ENCODE measurements around the gene TCF4.

TCF4 gene

GRCh38 chr18:55544014-55544413 lies 44.0 kb downstream of the TCF4 start:
- CTCF ChIA-PET: interaction anchor here (0.5 to 0.7 kb wide), 2 partner anchors 11 to 20 kb away, joined by 3 to 4 read pairs; no protein-coding TSS in a partner anchor
- POLR2A ChIA-PET: no interaction called here
- no peak overlapping the region for H3K4me3 ChIP-seq (ENCODE audit: low read depth, low read length)

GRCh38 chr18:55543130-55543704 lies 44.8 kb downstream of the TCF4 start:
- peaks cover 32% of the 10 kb centered on the region for H3K4me1 ChIP-seq (ENCODE audit: control insufficient read depth, insufficient read depth, low read length)
- POLR2A ChIA-PET: no interaction called here
- H3K36me3 ChIP-seq (ENCODE audit: control insufficient read depth in 2 of 2, insufficient read depth in 1 of 2, low read length in 2 of 2): no peaks in the 10 kb centered on the region
- peak; percentile 23; the same call in 1 of the 2 replicates for TF ChIP-seq PRDM6 (tag by site-specific recombination; IDR thresholded peaks at IDR 0.05)
- no peak for TF ChIP-seq ZSCAN18 (tag by site-specific recombination; IDR thresholded peaks at IDR 0.05)
- TF ChIP-seq ZNF664 (tag by site-specific recombination; IDR thresholded peaks at IDR 0.05): peak; percentile 66
- no peak overlapping the region for H3K27ac ChIP-seq (ENCODE audit: extremely low read depth, low read depth, low read length)
- H3K4me3 ChIP-seq (ENCODE audit: low read depth, low read length): no peak overlapping the region
- H3K9me3 ChIP-seq (ENCODE audit: control insufficient read depth, insufficient read depth, low read depth, low read length): no peaks in the 10 kb centered on the region
- CTCF ChIA-PET: interaction anchor here (0.5 to 0.7 kb wide), 2 partner anchors 12 to 20 kb away, joined by 3 to 4 read pairs; no protein-coding TSS in a partner anchor

More at GRCh38 chr18:55544014-55544413, 44.0 kb downstream of the TCF4 start:
- Histone ChIP-seq H3K27ac (ENCODE audit: extremely low read depth, low read depth, low read length) (no peak overlapping the region), H3K4me1 (ENCODE audit: control insufficient read depth, insufficient read depth, low read length) (peaks cover 37% of the 10 kb centered on the region), H3K9me3 (ENCODE audit: control insufficient read depth, insufficient read depth, low read depth, low read length) (no peaks in the 10 kb centered on the region), H3K36me3 (ENCODE audit: control insufficient read depth in 2 of 2, insufficient read depth in 1 of 2, low read length in 2 of 2) (no peaks in the 10 kb centered on the region)
- TF ChIP-seq ZNF155 (tag by site-specific recombination; IDR thresholded peaks at IDR 0.05): no peak
- TF ChIP-seq ZBTB10 (tag by site-specific recombination; IDR thresholded peaks at IDR 0.05): no peak
- TF ChIP-seq PRDM10 (tag by site-specific recombination; IDR thresholded peaks at IDR 0.05): 0 out of 2 replicates have a peak, but pooled peaks have one; percentile 13
- no peak for TF ChIP-seq ZNF350 (tag by site-specific recombination; IDR thresholded peaks at IDR 0.05)

- POLR2A ChIA-PET: no interaction called here
- Histone ChIP-seq H3K4me3 (ENCODE audit: low read depth, low read length) (no peak overlapping the region), H3K27ac (ENCODE audit: extremely low read depth, low read depth, low read length) (no peak overlapping the region), H3K9me3 (ENCODE audit: control insufficient read depth, insufficient read depth, low read depth, low read length) (no peaks in the 10 kb centered on the region), H3K4me1 (ENCODE audit: control insufficient read depth, insufficient read depth, low read length) (peaks cover 16% of the 10 kb centered on the region), H3K36me3 (ENCODE audit: control insufficient read depth in 2 of 2, insufficient read depth in 1 of 2, low read length in 2 of 2) (no peaks in the 10 kb centered on the region)
- CTCF ChIA-PET: no interaction called here
- no peak for TF ChIP-seq PRDM4 (tag by site-specific recombination; IDR thresholded peaks at IDR 0.05)
- no peak for TF ChIP-seq ZNF140 (tag by site-specific recombination; IDR thresholded peaks at IDR 0.05)
- no peak for TF ChIP-seq ZNF530 (tag by site-specific recombination; IDR thresholded peaks at IDR 0.05; ENCODE audit: low read depth)
- no peak for TF ChIP-seq ZNF785 (tag by site-specific recombination; IDR thresholded peaks at IDR 0.05)
- no peak for TF ChIP-seq ZFP3 (tag by site-specific recombination; IDR thresholded peaks at IDR 0.05; ENCODE audit: low read depth)
- TF ChIP-seq ZNF544 (tag by site-specific recombination; IDR thresholded peaks at IDR 0.05): no peak
- no peak for TF ChIP-seq SALL2 (tag by site-specific recombination; IDR thresholded peaks at IDR 0.05; ENCODE audit: borderline replicate concordance)
- TF ChIP-seq ZNF626 (tag by site-specific recombination; IDR thresholded peaks at IDR 0.05): no peak
- TF ChIP-seq, protein P1, sequence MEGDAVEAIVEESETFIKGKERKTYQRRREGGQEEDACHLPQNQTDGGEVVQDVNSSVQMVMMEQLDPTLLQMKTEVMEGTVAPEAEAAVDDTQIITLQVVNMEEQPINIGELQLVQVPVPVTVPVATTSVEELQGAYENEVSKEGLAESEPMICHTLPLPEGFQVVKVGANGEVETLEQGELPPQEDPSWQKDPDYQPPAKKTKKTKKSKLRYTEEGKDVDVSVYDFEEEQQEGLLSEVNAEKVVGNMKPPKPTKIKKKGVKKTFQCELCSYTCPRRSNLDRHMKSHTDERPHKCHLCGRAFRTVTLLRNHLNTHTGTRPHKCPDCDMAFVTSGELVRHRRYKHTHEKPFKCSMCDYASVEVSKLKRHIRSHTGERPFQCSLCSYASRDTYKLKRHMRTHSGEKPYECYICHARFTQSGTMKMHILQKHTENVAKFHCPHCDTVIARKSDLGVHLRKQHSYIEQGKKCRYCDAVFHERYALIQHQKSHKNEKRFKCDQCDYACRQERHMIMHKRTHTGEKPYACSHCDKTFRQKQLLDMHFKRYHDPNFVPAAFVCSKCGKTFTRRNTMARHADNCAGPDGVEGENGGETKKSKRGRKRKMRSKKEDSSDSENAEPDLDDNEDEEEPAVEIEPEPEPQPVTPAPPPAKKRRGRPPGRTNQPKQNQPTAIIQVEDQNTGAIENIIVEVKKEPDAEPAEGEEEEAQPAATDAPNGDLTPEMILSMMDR (tag by site-specific recombination; IDR thresholded peaks at IDR 0.05): no peak
Measured at GRCh38 chr18:55541571-55541970, 46.4 kb downstream of the TCF4 start.
